ENCODE measurements around the gene KPNA1.

KPNA1 gene

DNA sequence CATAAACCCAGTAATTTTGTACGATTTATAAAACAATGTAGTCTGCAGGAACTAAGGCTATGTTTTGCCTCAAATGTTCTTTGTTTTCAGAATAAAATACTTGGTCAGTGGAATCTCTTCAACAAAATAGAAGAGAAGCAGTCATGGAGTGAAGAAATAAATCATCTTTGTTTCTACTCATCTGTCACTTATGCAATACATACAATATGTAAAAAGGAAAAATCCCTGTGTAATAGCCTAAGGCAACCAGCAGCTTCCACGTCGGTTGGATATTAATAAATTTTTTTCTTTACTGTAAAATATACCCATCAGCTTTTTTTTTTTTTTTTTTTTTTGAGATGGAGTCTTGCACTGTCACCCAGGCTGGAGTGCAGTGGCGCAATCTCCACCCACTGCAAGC lies 93.6 kb downstream of the KPNA1 start:
- no peak for TF ChIP-seq EZH2phosphoT487 (IDR thresholded peaks at IDR 0.05; ENCODE audit: low read depth)
- TF ChIP-seq, protein P1, sequence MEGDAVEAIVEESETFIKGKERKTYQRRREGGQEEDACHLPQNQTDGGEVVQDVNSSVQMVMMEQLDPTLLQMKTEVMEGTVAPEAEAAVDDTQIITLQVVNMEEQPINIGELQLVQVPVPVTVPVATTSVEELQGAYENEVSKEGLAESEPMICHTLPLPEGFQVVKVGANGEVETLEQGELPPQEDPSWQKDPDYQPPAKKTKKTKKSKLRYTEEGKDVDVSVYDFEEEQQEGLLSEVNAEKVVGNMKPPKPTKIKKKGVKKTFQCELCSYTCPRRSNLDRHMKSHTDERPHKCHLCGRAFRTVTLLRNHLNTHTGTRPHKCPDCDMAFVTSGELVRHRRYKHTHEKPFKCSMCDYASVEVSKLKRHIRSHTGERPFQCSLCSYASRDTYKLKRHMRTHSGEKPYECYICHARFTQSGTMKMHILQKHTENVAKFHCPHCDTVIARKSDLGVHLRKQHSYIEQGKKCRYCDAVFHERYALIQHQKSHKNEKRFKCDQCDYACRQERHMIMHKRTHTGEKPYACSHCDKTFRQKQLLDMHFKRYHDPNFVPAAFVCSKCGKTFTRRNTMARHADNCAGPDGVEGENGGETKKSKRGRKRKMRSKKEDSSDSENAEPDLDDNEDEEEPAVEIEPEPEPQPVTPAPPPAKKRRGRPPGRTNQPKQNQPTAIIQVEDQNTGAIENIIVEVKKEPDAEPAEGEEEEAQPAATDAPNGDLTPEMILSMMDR (IDR thresholded peaks at IDR 0.05; ENCODE audit: low read depth, low read length): no peak
- Histone ChIP-seq H3K36me3 (replicated peaks; ENCODE audit: low read depth, low read length) (peaks cover 27% of the 10 kb centered on the region), H3K27ac (ENCODE audit: low read length) (no peak overlapping the region), H2AFZ (ENCODE audit: low read depth, low read length) (no peak overlapping the region), H3K9me3 (ENCODE audit: insufficient read depth, low read length) (no peaks in the 10 kb centered on the region), H3K9ac (ENCODE audit: low read length) (no peak overlapping the region), H3K27me3 (ENCODE audit: low read depth, low read length) (no peaks in the 10 kb centered on the region), H3K79me2 (ENCODE audit: low read length) (peaks cover 12% of the 10 kb centered on the region), H3K4me2 (ENCODE audit: low read length) (no peak overlapping the region), H4K20me1 (ENCODE audit: insufficient read depth, low read length) (no peaks in the 10 kb centered on the region), H3K4me1 (ENCODE audit: low read length) (peaks cover 4% of the 10 kb centered on the region; the same call in 1 of the 2 replicates), H3K4me3 (ENCODE audit: low read length) (no peak overlapping the region)

DNA sequence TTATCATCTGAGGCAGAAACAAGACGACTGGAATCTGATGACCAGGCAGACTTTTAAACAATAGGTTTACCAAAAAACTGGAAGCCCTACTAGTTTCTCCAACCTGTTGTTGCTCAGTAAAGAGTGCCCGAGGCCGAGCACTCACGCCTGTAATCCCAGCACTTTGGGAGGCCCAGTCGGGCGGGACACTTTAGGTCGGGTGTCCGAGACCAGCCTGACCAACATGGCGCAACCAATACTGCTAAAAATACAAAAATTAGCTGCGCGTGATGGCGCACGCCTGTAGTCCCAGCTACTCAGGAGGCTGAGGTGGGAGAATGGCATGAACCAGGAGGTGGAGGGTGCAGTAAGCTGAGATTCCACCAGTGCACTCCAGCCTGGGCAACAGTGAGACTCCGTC lies 97.8 kb downstream of the KPNA1 start:
- TF ChIP-seq EZH2phosphoT487 (IDR thresholded peaks at IDR 0.05; ENCODE audit: low read depth): no peak
- TF ChIP-seq, protein P1 (IDR thresholded peaks at IDR 0.05; ENCODE audit: low read depth, low read length): no peak
- peaks cover 13% of the 10 kb centered on the region for H3K36me3 ChIP-seq (replicated peaks; ENCODE audit: low read depth, low read length)
- H3K9me3 ChIP-seq (ENCODE audit: insufficient read depth, low read length): no peaks in the 10 kb centered on the region
- peak overlapping the region; percentile 88 for H3K9ac ChIP-seq (ENCODE audit: low read length)
- H3K4me3 ChIP-seq (ENCODE audit: low read length): peak overlapping the region; percentile 92
- H4K20me1 ChIP-seq (ENCODE audit: insufficient read depth, low read length): no peaks in the 10 kb centered on the region
- no peaks in the 10 kb centered on the region for H3K27me3 ChIP-seq (ENCODE audit: low read depth, low read length)
- no peak overlapping the region; the same call in 1 of the 2 replicates for H2AFZ ChIP-seq (ENCODE audit: low read depth, low read length)
- peak overlapping the region; percentile 69 for H3K4me2 ChIP-seq (ENCODE audit: low read length)
- H3K27ac ChIP-seq (ENCODE audit: low read length): peak overlapping the region; percentile 77; the same call in 1 of the 2 replicates
- peaks cover 47% of the 10 kb centered on the region for H3K79me2 ChIP-seq (ENCODE audit: low read length)
- H3K4me1 ChIP-seq (ENCODE audit: low read length): peaks cover 12% of the 10 kb centered on the region

DNA sequence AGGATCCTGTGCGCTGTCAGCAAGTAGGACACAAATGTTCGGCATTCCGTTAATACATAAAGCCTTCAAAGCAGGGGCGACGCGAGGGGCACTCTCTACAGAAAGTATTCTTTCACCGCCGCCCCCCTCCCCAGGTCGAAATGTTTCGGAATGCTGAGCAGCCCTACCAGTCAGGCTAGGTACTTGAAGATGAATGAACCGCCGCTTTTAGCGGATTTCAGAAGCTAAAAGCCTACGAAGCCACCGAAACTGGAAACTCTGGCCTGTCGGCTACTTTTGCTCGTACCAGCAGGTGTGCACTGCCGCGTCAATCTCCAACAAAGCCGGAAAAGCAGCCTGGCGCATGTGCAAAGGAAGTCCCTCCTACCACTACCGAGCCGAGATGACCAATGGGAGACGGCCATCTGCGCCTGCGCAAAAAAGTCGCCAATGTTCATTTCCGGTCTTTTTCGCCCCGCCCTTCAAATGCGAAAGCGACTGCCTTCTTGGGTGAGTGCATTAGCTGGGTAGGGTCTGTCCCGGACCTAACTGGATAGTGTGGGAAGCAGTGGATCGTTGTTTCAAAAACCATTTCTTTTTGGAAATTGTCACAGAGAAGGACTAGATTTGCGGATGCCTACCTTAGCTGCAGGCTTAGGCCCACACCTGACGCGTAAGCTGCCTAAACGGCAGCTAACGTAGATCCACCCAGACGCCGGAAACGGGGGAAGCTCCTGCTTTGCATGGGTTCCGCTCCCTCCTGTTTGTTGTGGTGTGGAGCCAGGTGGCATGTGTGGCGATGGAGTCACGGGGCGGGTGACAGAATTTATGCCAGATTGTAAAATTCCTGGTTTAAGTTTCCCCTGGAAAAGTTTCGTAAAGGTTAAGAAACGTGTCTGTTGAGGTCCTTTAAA lies 98.7 kb downstream of the KPNA1 start, which contains the start of gene WDR5B:
TSS of gene WDR5B (minus strand) at position 301 of the 893 bp plus-strand sequence. CDS start 534 bp downstream, outside the sequence.
- no peaks in the 10 kb centered on the region for H3K27me3 ChIP-seq (ENCODE audit: low read depth, low read length)
- H3K79me2 ChIP-seq (ENCODE audit: low read length): peaks cover 47% of the 10 kb centered on the region
- H3K27ac ChIP-seq (ENCODE audit: low read length): peak within 1 kb of the TSS; percentile 77
- no peaks in the 10 kb centered on the region for H3K9me3 ChIP-seq (ENCODE audit: insufficient read depth, low read length)
- peaks cover 12% of the 10 kb centered on the region for H3K4me1 ChIP-seq (ENCODE audit: low read length)
- peak within 1 kb of the TSS; percentile 92 for H3K4me3 ChIP-seq (ENCODE audit: low read length)
- no peak for TF ChIP-seq EZH2phosphoT487 (IDR thresholded peaks at IDR 0.05; ENCODE audit: low read depth)
- TF ChIP-seq, protein P1 (IDR thresholded peaks at IDR 0.05; ENCODE audit: low read depth, low read length): no peak; the same call in 1 of the 2 replicates
- H4K20me1 ChIP-seq (ENCODE audit: insufficient read depth, low read length): no peaks in the 10 kb centered on the region
- peak within 1 kb of the TSS; percentile 95 for H3K4me2 ChIP-seq (ENCODE audit: low read length)
- H2AFZ ChIP-seq (ENCODE audit: low read depth, low read length): peak within 1 kb of the TSS; percentile 86
- peaks cover 11% of the 10 kb centered on the region for H3K36me3 ChIP-seq (replicated peaks; ENCODE audit: low read depth, low read length)
- H3K9ac ChIP-seq (ENCODE audit: low read length): peak within 1 kb of the TSS; percentile 88

DNA sequence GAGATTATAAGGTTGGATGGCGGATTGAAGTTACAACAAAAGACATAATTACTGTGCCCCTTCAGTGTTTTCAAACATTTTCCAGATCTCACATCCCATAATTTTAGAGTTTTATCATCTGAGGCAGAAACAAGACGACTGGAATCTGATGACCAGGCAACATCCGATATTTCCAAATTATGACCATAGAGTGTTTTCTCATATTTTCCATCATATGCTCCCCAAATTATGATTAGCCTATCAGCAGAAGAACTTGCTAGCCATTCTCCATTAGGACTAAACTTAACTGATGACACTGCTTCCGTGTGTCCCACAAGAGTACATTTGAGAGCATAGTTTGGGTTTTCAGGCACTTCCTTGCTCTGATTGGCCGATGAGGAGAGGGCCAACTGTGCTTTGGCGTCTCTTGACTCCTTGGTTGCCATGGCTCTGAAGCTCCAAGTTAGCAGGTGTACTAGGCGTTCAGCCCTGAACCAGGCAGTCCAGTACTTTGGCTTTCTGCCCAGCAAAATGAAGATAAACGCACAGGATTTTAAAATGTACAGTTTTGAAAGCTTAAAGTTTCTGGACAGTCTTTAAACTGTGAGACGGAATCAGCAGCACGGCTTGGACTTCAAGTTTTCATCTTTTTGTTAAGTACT lies 99.5 kb downstream of the KPNA1 start:
- peak overlapping the region; percentile 77 for H3K27ac ChIP-seq (ENCODE audit: low read length)
- H3K79me2 ChIP-seq (ENCODE audit: low read length): peaks cover 47% of the 10 kb centered on the region
- H3K9ac ChIP-seq (ENCODE audit: low read length): peak overlapping the region; percentile 88
- H2AFZ ChIP-seq (ENCODE audit: low read depth, low read length): peak overlapping the region; percentile 76
- peak overlapping the region; percentile 95 for H3K4me2 ChIP-seq (ENCODE audit: low read length)
- H3K27me3 ChIP-seq (ENCODE audit: low read depth, low read length): no peaks in the 10 kb centered on the region
- H4K20me1 ChIP-seq (ENCODE audit: insufficient read depth, low read length): no peaks in the 10 kb centered on the region
- H3K36me3 ChIP-seq (replicated peaks; ENCODE audit: low read depth, low read length): peaks cover 19% of the 10 kb centered on the region
- H3K4me3 ChIP-seq (ENCODE audit: low read length): peak overlapping the region; percentile 92
- H3K4me1 ChIP-seq (ENCODE audit: low read length): peaks cover 12% of the 10 kb centered on the region
- H3K9me3 ChIP-seq (ENCODE audit: insufficient read depth, low read length): no peaks in the 10 kb centered on the region
- no peak for TF ChIP-seq EZH2phosphoT487 (IDR thresholded peaks at IDR 0.05; ENCODE audit: low read depth)
- TF ChIP-seq, protein P1 (IDR thresholded peaks at IDR 0.05; ENCODE audit: low read depth, low read length): no peak
